ENCODE results near the gene SRMS.

DNA sequence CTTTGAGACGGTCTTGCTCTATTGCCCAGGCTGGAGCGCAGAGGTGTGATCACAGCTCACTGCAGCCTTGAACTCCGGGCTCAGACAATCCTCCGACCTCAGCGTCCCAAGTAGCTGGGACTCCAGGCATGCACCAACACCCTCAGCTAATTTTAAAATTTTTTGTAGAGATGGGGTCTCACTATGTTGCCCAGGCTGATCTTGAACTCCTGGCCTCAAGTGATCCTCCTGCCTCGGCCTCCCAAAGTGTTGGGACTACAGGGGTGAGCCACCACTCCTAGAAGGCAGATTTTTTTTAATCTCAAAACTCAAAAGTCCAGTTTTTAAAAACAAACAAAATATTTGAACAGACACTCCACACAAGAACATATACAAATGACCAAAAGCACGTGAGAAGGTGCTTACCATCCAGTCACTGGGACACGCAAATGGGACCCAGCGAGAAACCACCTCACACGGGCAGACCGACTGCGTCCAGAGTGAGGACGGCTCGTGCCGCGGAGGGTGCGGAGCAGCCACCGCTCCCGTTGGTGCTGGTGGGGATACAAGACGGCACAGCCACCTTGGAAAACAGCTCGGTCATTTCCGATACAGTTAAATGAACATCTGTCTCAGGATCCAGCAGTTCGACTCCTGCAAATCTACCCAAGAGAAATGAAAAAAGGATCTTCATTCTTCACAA lies 35.0 kb upstream of the SRMS start:
- TF ChIP-seq CTCF (conservative IDR thresholded peaks at IDR 0.05; ENCODE audit: low read length): no peak
- TF ChIP-seq EZH2phosphoT487 (IDR thresholded peaks at IDR 0.05; ENCODE audit: borderline replicate concordance): no peak

Measured in Loucy (cell line).